Renal cortical epithelial cell (primary cell): ENCODE data around the gene CPNE6. TPM values are rescaled to one million over a fixed set of nuclear protein-coding genes. Genes with fewer than 3 reads are reported as not detected.

Experiments
- DNase-seq: peaks from one replicate; pipeline ENCODE4 v3.0.0-alpha.2; 2011; ENCODE audit warnings: low read depth
- total RNA-seq: library from RNA; depleted of rRNA; stranded (reverse); fragments of >200 nt; gene quantifications from 2 replicates; pipeline ENCODE4 v1.2.3, GENCODE V29; 2014

CPNE6 gene
- total RNA-seq, 1 donor from 2014 or later, result not detected

DNA sequence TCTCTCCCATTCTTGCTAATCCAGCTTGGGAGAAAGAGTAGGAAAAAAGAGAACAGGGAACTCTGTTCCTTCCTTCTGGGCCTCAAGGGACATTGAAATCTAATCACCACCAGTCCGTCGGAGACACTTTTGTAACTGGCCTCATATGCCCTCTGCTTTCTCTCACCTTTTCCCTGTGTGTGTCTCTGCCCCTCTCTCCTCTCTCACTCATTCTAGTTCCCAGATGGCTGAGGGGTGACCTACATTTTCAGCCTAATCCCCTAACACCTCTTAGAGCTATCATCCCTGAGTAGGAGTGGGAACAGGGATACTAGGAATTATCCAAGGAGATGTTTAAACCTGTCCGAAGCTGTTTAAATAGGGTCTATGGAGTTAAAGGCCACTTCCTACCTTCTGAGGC lies 13.9 kb downstream of the CPNE6 start:
- DNase-seq, result no peak

DNA sequence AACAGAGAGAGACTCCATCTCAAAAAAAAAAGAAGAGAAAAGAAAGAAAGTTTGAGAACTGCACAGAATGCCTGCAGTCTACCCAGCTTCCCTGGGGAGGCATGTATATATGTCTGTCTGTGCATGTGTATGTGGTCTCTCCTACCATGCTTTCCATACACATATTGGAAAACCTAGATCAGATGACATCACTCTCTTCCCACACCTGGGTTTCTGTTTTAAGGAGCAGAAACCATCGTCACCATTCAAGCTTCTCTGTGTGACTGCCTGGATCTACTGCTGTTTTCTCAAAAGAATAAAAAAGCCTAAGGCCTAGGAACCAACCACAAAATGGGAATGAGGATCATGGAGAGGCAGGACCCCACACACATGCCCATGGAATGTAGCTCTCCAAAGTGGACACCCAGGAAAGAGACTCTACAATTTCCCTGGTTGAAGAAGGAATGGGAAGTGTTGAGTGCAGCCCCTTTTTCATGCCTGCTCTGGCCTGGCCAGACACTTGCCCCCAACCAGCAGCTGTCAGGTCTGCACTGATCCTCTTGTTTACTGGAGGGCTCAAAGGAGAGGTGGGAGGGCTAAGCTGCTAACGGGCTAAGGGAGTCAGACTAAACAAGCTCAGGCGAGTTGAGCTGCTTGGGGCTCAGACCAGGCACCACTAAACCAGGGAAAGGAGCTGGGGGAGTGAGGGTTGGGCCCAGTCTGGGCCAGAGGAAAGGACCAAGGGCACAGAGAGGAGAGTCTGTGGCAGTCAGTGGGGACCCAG lies 15.0 kb downstream of the CPNE6 start:
- DNase-seq, result no peak

DNA sequence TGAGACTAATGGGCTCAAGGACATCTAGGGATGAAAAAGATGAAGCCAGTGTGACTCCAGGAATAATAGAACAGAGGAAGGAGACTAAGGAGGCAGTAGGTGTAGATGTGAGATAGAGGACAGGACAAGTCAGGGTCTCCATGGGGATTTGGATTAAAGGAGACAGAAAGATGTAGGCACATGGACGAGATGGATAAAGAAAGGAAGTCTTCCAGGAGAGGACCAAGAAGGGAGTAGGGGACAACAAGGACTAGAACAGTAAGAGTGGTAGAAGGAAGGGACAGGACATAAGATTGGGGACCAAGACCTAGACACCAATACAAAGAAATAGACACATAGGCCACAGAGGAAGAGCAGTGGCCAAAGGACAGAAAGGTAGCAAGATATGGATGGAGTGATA lies 15.6 kb downstream of the CPNE6 start:
- no peak for DNase-seq

DNA sequence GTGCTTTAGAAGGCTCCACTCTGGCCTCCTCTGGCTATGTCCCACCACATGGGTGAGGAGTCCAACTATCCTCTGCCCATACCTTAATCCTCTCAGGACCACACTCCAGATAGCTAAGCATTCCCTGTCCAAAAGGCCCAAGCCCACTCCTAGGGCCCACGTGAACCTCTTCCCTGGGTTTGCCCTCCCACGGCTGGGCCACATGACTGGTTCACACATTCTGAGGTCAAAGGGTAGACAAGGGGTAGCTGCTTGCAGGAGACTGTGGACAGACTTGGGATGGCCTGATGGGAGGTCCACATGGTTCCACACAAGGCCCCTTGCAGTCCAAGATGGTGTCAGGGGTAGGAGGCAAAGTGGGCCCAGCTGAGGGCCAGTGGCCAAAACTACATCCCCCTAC lies 16.7 kb downstream of the CPNE6 start:
- no peak for DNase-seq

DNA sequence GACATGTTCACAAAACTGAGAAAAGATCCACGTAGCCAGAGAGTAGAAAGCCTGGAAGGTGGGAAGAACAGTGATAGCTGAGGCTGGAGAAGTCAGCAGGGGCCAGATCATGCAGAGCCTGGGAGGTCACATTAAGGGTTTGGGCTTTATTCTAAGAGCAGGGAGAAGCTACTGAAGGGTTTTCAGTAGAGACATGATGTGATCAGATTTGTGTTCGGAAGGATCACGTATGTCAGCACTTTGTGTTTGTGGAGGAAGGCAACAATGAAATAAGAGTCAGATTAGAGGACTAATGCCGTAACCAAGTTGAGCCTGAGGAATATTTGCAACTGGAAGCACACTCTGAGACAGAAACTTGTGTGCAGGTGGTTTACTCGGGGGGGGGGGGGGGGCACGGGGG lies 18.5 kb downstream of the CPNE6 start:
- DNase-seq, result no peak

DNA sequence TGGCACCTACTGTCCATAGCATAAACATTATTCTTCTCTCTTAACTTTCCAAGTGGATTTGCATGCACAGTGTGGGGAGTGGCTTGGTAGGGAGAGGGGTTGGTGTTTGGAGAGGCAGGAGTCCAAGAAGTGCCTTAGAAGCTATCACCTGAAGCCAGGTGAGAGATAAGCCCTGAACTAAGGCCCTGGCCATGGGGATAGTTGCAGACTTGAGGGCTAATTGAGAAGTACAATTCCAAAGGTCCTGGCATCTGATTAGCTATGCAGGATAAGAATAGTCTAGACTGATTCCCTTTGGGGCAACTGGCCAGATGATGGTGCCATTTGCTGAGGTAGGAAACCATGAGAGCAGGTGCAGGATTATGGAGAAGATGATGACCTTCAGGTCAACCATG lies 20.7 kb downstream of the CPNE6 start:
- no peak for DNase-seq

DNA sequence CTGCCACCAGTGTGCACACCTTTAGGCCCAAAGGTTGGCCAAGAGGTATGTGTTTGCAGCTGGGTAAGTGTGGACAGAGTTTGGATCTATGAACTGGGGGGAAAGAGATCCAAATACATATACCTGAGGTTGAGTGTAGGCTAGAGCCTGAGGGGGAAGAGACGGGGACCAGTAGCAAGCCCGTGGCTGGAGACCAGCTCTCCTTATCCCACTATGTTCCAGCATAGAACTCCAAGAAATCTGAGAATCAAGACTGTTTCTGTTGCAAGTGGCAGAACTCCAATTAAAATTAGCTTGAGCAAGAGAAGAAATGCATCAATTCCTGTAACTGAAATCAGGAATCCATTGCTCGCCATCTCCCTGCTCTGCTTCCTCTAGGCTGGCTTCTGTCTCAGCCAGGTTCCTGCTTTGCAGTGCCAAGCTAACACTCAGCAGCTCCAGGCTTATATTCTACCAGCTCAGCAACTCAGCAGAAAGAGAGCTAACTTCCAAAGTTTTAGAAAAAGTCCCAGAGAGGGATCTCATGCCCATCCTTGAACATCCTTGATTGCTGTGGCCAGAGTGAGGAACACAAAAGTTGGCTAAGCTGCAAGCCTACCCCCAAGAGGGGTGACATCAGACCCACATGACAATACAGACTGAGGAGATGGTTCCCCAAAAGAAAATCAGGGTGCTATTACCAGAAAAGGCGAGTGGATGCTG lies 21.3 kb downstream of the CPNE6 start:
- DNase-seq, result no peak

DNA sequence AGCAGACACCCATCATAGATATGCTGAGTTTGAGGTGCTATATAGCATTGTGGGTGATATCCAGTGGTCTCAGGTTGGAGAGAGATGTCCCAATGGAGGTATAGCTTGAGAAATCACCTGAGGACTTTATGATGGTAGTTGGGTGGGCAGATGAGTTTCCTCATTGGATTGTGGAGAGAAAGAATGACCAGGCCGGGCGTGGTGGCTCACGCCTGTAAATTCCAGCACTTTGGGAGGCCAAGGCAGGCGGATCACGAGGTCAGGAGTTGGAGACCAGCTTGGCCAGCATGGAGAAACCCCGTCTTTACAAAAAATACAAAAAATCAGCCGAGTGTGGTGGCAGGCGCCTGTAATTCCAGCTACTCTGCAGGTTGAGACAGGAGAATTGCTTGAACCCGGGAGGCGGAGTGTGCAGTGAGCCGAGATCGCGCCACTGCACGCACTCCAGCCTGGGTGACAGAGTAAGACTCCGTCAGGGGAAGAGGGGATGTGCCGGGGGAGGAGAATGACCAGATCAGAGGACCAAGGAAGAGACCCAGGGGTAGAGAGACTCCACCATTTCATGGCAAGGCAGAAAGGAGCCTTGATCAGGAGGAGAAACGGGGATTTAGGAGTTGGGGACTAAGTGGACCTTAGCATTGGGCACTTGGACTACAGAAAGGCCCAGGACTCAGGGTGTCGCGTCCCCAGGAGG lies 22.0 kb downstream of the CPNE6 start:
- no peak for DNase-seq

DNA sequence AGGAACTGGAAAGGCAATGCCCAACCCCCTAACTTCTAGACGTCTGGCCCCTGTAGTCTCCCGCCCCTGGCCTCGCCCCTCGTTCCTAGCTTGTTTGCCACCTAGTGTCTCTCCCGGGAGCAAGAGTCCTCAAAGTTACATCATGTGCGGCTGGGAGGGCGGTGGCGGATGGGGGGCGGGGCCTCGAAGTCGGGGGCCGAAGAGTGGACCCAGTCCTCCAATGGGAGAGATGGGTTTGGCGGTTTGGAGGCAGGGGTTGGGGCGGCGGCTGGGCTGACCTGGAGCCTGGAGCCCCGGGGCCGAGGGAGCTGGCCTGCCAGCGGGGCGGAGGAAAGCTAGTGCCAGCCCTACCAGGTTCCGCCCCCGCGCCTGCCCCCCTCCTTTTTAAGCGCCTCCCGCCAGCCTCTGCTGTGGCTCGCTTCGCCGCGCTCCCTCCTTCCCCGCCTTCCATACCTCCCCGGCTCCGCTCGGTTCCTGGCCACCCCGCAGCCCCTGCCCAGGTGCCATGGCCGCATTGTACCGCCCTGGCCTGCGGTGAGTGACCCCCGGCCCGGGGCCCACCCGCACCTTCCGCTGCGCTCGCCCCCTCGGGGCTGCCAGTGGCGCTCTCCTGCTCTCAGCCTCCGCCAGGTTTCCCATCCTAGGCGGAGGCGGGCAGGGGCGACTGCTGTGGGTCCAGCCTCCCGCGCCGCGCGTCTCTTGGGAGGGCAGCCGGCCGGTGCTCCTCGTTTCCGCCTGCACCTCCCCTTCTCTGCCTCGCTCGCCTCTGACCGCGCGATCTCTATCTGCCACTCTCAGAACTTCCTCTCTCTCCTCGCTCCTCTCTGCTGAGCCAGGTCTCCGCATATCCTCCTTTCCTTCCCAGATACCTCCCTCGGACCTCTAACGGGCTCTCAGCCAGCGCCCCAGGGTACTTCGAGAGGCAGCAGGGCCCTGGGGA lies 22.8 kb downstream of the CPNE6 start, which contains the start of gene PCK2:
PCK2 (plus strand) TSS at position 411 of the 940 bp plus-strand sequence; CDS start at position 506, 95 bp downstream.
- DNase-seq, result peak; percentile 74

DNA sequence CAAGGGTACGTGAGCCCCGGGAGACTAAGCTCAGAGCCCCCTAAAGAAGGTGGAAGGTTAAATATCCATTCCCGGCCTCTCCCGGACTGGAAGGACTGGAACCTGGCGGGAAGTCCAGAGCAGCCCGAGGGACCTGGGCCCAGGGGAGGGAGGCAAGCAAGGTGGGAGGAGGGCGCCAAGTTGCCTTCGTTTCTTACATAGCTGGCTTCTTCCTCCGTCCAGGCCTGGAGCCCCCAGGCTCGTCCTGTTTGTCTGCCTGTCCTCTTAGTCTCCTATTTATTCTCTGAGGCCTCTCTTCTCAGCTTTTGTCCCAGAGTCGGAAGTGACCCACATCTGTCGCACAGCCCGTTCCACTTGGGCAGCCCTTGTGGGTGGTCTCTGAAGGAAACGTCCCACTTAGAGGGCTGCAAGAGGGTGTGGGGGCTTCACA lies 23.5 kb downstream of the CPNE6 start:
- DNase-seq, result no peak

DNA sequence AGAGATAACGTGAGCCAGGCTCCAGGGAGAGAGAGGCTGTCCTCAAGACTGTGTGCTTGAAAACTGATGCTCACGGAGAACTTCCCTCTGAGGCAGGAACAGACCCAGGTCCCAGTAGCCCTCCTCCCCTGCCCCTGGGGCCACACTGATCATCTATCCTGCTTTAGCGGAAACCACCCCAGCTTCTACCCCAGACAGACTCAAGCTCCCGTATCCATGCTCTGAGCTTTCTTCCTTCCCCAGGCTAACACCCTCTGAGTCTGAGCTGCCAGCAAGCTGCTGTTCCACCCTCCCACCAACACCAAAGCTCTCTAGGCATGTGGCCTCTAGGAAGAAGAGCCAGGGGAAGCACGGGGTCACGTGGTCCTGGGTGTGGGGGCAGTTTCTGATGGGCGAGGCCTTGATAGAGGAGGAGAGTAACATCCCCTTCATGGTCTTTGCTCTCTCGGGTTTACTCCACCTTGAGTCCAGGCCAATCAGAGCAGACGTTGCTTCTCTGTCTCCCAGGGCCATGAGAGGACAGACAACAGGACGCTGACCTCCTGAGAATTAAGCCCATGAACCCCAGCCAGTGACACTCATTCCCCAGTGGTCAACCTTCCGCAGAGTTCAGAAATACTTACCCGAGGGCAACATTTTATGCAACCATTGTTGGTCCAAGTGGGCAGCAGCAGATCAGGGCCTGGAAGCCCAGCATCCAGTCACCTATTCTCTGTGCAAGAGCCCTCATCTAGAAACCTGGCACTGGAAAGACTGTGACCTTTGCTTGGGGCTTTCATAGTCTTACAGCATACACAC lies 24.1 kb downstream of the CPNE6 start:
- peak; percentile 54 for DNase-seq

DNA sequence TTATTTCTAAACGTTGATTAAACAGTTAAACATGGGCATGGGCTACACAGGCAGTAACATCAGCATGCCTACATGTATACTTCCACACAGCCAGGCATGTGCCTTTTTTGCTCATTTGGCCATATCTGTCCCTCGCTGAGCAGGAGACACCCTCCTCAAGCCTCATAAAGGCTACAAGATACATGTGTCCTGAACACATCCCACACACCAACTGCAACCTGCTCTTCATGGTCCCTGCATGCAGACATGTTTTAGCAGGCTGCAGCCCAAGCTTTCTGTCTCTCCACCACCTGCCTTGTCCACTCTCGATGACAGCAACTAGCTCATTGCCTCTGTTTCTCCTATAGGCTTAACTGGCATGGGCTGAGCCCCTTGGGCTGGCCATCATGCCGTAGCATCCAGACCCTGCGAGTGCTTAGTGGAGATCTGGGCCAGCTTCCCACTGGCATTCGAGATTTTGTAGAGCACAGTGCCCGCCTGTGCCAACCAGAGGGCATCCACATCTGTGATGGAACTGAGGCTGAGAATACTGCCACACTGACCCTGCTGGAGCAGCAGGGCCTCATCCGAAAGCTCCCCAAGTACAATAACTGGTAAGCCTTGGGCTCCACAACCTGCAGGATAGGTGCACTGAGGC lies 25.3 kb downstream of the CPNE6 start:
- DNase-seq, result no peak

DNA sequence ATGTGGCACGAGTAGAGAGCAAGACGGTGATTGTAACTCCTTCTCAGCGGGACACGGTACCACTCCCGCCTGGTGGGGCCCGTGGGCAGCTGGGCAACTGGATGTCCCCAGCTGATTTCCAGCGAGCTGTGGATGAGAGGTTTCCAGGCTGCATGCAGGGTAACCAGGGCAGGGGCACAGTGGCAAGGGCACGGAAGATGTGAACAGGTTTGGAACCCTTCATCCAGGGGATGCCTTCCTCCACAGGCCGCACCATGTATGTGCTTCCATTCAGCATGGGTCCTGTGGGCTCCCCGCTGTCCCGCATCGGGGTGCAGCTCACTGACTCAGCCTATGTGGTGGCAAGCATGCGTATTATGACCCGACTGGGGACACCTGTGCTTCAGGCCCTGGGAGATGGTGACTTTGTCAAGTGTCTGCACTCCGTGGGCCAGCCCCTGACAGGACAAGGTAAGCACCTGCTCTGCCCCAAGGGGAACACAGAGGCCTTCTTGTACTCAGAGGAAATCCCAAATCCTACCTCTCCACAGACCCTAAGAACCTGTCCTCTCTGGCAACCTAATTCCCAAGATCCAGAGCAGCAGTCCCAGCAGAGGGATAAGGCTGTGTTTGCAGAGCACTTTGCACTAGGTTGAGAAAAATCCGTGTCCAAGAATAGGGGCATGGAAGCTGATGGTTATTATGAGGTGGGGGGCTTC lies 27.0 kb downstream of the CPNE6 start:
- DNase-seq, result no peak

DNA sequence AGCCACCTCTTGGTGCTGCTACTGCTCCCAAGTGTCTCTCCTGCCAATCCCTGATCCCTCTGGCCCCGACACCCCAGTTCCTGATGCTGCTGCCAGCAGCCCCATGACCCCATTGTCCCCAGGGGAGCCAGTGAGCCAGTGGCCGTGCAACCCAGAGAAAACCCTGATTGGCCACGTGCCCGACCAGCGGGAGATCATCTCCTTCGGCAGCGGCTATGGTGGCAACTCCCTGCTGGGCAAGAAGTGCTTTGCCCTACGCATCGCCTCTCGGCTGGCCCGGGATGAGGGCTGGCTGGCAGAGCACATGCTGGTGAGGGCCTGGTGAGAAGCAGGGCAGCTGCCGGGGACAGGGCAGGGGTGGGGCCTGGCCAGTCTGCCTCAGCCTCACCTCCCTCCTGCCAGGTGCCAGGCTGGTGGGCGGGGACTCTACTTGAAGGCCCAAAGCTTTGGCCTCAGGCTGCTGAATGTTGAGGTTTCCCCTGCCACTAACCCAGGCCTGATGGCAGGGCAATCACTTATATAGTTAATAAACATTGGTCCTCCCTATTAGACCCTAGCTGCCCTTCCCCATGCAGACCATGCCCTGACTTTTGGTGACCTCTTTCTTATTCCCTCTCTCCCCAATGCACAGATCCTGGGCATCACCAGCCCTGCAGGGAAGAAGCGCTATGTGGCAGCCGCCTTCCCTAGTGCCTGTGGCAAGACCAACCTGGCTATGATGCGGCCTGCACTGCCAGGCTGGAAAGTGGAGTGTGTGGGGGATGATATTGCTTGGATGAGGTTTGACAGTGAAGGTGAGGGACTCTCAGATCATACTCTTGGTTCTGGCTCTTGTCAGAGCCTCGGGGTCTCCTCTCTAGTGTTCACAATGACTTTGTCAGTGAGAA lies 27.8 kb downstream of the CPNE6 start:
- DNase-seq, result no peak

DNA sequence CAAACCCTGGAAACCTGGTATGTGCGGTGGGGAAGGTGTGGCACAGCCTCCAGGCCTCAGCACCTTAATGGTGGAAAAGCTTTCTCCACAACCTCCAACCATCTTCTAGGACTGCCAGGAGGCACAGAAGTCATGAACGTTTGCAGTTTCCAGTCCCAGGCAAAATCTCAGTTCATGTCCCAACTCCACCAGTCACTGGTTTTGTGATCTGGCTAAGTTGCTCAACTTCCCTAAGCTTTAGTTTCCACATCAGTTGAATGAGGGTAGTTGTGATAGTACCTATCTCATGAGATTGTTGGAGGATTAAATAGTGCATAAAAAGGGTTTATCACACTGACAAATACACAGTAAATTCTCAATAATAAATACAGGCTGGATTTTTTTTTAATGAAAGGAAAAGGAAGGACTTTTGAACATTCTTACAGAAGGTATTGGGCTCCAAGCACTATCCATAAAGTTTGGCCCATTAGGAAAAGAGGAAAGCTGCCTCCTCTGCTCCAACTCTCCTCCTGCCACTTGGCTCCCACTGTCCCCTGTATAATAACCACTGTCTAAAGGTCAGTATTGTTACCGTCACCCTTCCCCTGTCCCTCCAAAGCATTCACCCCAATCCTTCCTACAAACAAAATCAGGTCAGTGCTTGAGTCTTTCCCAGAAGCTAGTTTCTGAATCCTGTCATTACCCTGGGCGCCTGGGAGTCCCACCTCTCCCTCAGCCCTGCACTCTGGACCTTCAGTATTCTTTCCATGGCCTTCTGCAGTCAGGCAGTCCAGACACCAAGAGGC lies 29.0 kb downstream of the CPNE6 start:
- no peak for DNase-seq

DNA sequence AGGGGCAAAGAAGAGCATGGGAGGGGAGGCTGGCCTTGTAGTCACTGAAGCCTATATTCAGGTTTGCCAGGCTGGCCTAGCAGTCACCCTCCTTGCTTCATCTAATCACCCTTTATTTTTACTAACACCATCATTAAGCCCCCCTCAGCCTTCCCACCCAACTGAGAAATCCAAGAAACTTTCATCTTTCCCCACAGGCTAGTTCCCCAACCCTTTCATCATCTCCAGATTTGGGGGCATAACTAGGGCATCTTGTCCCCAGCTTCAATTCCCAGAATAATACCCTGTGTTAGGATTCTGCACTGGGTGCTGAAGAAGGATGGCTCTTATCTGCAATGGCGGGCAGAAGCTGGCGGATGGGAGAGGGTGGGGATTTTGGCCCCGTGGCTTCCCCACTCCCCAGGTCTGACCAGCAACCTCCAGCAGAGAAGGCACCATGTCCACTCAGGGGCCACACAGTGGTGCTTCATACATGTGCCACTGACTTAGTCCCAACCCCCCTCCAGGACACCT lies 29.7 kb downstream of the CPNE6 start:
- no peak for DNase-seq

DNA sequence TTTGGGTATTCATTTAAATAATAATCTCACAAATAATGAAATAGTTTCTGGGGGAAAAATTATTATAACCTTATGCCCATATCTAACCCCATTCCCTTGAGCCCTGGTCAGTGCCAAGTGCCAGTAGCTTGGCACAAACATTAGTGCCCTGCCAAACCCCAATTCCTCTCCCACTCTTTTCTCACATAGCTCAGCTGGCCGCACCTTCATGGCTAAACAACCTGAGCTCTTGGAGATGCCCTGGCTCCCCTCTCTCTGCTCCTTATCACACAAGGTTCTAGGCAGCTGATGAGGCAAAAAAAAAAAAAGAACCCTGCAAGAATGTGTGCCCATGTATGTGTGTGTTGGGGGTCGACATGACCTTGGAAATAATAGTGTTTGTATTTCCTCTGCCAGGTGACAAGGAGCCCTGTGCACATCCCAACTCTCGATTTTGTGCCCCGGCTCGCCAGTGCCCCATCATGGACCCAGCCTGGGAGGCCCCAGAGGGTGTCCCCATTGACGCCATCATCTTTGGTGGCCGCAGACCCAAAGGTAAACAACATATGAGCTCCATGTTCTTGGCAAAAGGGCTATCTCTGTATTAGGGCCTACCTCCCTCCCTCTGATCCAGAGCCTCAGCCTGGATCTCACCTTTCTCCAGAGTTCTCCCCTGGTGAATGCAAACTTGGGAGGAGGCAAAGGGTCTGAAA lies 31.1 kb downstream of the CPNE6 start:
- DNase-seq, result no peak
